Activated T-helper 17 cell treated with anti-CD3 and anti-CD28 coated beads, Interleukin-2, amount 50 U/mL, for 72 hours (primary cell): ENCODE measurements around the gene PIK3CB. TPM values are rescaled to one million over a fixed set of nuclear protein-coding genes. Genes with fewer than 3 reads are reported as not detected.
"Not testable (repeated sequence)": the region's sequence is repeated elsewhere in the genome, so short reads cannot be mapped to it uniquely, and the experiment has no call there.

Experiments used
- ATAC-seq: fragments of 150-1000 bp; cut with Tn5 transposase; replicated peaks from 2 replicates; pipeline ENCODE4 v1.10.0; 2021; ENCODE audit warnings: mild to moderate bottlenecking, moderate library complexity
- H3K27ac Mint-ChIP-seq: one replicate; pipeline ENCODE4 v1.8.0; 2022; ENCODE audit warnings: mixed read lengths
- H3K27me3 Mint-ChIP-seq: one replicate; pipeline ENCODE4 v1.8.0; 2022; ENCODE audit warnings: mixed read lengths
- H3K36me3 Mint-ChIP-seq: one replicate; pipeline ENCODE4 v1.8.0; 2022; ENCODE audit warnings: low read depth, mild to moderate bottlenecking, mixed read lengths
- H3K4me1 Mint-ChIP-seq: one replicate; pipeline ENCODE4 v1.8.0; 2022; ENCODE audit warnings: mixed read lengths
- H3K4me3 Mint-ChIP-seq: one replicate; pipeline ENCODE4 v1.8.0; 2022; ENCODE audit warnings: mild to moderate bottlenecking, mixed read lengths
- H3K9me3 Mint-ChIP-seq: one replicate; pipeline ENCODE4 v1.8.0; 2022; ENCODE audit warnings: mixed read lengths
- total RNA-seq, 2 donors: library from RNA; stranded (reverse); gene quantifications; one replicate each; pipeline ENCODE4 v1.2.3, GENCODE V29; 2022

The PIK3CB gene
- total RNA-seq, 2 donors from 2014 or later, result 17.2 to 20.3 TPM

GRCh38 chr3:138833899-138834595 lies 681 bp downstream of the PIK3CB start:
- Mint-ChIP-seq H3K9me3 (no peaks in the 10 kb centered on the region), H3K27ac (peak overlapping the region; percentile 95), H3K4me3 (peak overlapping the region; percentile 98), H3K36me3 (peaks cover 15% of the 10 kb centered on the region), H3K4me1 (peaks cover 22% of the 10 kb centered on the region), H3K27me3 (no peaks in the 10 kb centered on the region)
- ATAC-seq, result no peak

DNA sequence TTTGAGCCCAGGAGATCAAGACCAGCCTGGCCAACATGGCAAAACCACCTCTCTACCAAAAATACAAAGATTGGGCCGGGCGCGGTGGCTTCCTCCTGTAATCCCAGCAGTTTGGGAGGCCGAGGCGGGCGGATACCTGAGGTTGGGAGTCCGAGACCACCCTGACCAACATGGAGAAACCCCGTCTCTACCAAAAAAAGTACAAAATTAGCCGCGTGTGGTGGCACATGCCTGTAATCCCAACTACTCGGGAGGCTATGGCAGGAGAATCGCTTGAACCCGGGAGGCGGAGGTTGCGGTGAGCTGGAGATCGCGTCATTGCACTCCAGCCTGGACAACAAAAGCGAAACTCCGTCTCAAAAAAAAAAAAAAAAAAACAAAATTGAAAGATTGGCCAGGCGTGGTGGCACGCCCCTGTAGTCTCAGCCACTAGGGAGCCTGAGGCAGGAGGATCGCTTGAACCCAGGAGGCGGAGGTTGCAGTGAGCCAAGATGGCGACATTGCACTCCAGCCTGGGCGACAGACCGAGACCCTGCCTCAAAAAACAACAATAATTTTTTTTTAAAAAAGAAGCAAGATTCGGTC lies 2.2 kb downstream of the PIK3CB start:
- not testable (repeated sequence) for H3K9me3 Mint-ChIP-seq, H3K27me3 Mint-ChIP-seq, H3K27ac Mint-ChIP-seq, ATAC-seq
- H3K4me1 Mint-ChIP-seq, result peaks cover 22% of the 10 kb centered on the region
- H3K4me3 Mint-ChIP-seq, result peak overlapping the region; percentile 98
- peaks cover 15% of the 10 kb centered on the region for H3K36me3 Mint-ChIP-seq

- Mint-ChIP-seq H3K36me3 (peaks cover 17% of the 10 kb centered on the region), H3K27me3 (no peaks in the 10 kb centered on the region)
Observed at GRCh38 chr3:138829886-138830510, 4.7 kb downstream of the PIK3CB start.

DNA sequence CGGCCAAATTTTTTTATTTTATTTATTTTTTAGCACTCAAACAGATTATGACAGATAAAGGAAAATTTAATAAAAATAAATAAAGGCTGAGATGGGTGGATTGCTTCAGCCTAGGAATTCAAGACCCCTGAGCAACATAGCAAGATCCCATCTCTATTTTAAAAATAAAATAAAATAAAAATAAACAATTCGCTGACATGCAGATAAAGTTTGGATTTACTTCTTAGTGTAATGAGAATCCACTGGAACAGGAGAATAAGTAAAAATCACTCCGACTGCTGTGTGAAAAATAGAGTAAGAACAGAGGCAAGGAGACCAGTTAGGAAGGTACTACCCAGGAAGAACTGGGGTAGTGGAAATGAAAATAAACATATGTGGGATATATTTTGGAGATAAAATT lies 5.6 kb downstream of the PIK3CB start:
- Mint-ChIP-seq H3K4me3 (no peak overlapping the region), H3K4me1 (peaks cover 22% of the 10 kb centered on the region), H3K27ac (no peak overlapping the region), H3K9me3 (no peaks in the 10 kb centered on the region), H3K27me3 (no peaks in the 10 kb centered on the region), H3K36me3 (peaks cover 24% of the 10 kb centered on the region)
- ATAC-seq, result no peak

More at GRCh38 chr3:138829886-138830510, 4.7 kb downstream of the PIK3CB start:
- Mint-ChIP-seq H3K27ac (peak overlapping the region; percentile 37), H3K9me3 (no peaks in the 10 kb centered on the region), H3K4me1 (peaks cover 18% of the 10 kb centered on the region), H3K4me3 (no peak overlapping the region)
- ATAC-seq, result no peak

DNA sequence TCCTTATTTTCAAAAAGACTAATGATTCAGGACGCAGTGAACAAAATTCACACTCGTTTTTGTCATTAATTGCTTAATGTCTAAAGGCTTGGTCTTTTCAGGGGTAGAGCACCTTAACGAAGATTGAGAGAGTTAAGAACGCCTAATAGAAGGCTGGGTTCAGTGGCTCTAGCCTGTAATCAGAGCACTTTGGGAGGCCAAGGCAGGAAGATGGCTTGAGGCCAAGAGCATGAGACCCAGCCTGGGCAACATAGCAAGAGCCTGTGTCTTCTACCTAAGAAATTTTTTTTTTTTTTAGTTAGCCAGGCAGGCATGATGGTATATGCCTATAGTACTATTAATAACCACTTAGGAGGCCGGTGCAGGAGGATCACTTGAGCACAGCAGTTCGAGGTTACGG lies 7.5 kb downstream of the PIK3CB start:
- no peaks in the 10 kb centered on the region for H3K9me3 Mint-ChIP-seq
- no peak overlapping the region for H3K27ac Mint-ChIP-seq
- H3K4me3 Mint-ChIP-seq, result no peak overlapping the region
- H3K36me3 Mint-ChIP-seq, result peaks cover 16% of the 10 kb centered on the region
- H3K27me3 Mint-ChIP-seq, result no peaks in the 10 kb centered on the region
- peaks cover 13% of the 10 kb centered on the region for H3K4me1 Mint-ChIP-seq
- ATAC-seq, result no peak

- peaks cover 13% of the 10 kb centered on the region for H3K4me1 Mint-ChIP-seq
- peaks cover 16% of the 10 kb centered on the region for H3K36me3 Mint-ChIP-seq
- H3K4me3 Mint-ChIP-seq, result no peak overlapping the region
- no peak overlapping the region for H3K27ac Mint-ChIP-seq
- H3K27me3 Mint-ChIP-seq, result no peaks in the 10 kb centered on the region
- no peaks in the 10 kb centered on the region for H3K9me3 Mint-ChIP-seq
- ATAC-seq, result no peak
Observed at GRCh38 chr3:138825336-138825735, 9.4 kb downstream of the PIK3CB start.

- Mint-ChIP-seq H3K4me3 (no peak overlapping the region), H3K27ac (no peak overlapping the region), H3K27me3 (no peaks in the 10 kb centered on the region), H3K9me3 (no peaks in the 10 kb centered on the region), H3K36me3 (peaks cover 16% of the 10 kb centered on the region), H3K4me1 (peaks cover 9% of the 10 kb centered on the region)
- no peak for ATAC-seq
Observed at GRCh38 chr3:138824114-138824506, 10.6 kb downstream of the PIK3CB start.

DNA sequence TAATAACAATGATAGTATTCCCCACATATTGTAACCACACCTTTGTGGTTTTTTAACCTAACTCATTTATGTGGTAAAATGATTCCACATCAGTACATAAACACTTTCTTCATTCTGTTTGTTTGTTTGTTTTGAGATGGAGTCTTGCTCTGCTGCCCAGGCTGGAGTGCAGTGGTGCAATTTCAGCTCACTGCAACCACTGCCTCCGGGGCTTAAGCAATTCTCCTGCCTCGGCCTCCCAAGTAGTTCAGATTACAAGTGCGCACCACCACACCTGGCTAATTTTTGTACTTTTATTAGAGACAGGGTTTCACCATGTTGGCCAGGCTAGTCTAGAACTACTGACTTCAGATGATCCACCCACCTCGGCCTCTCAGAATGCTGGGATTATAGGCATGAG lies 14.3 kb downstream of the PIK3CB start:
- H3K4me3 Mint-ChIP-seq, H3K9me3 Mint-ChIP-seq, ATAC-seq, H3K27me3 Mint-ChIP-seq, H3K36me3 Mint-ChIP-seq: not testable (repeated sequence)
- peaks cover 17% of the 10 kb centered on the region for H3K4me1 Mint-ChIP-seq
- peak overlapping the region; percentile 1 for H3K27ac Mint-ChIP-seq

- no peak for ATAC-seq
- Mint-ChIP-seq H3K9me3 (no peaks in the 10 kb centered on the region), H3K4me3 (no peak overlapping the region), H3K27me3 (no peaks in the 10 kb centered on the region), H3K27ac (peak overlapping the region; percentile 23), H3K4me1 (peaks cover 17% of the 10 kb centered on the region), H3K36me3 (no peaks in the 10 kb centered on the region)
Observed at GRCh38 chr3:138818185-138818860, 16.4 kb downstream of the PIK3CB start.

DNA sequence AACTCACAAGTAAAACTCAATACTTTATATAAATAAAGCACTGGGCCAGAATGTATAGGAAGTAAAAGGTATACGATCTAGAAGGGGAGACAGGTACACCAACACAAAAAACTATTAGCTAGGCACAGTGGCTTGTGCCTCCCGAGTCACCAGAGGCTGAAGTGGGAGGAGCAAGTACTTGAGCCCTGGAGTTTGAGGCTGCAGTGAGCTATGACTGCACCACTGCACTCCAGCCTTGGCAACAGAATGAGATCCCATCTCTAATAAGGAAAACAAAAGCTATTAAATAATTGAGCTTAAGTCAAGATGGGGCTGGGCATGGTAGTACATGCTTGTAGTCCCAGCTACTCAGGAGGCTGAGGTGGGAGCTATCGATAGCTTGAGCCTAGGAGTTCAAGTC lies 17.0 kb downstream of the PIK3CB start:
- H3K27me3 Mint-ChIP-seq, result no peaks in the 10 kb centered on the region
- H3K9me3 Mint-ChIP-seq, result no peaks in the 10 kb centered on the region
- H3K36me3 Mint-ChIP-seq, result no peaks in the 10 kb centered on the region
- H3K27ac Mint-ChIP-seq, result no peak overlapping the region
- peaks cover 17% of the 10 kb centered on the region for H3K4me1 Mint-ChIP-seq
- ATAC-seq, result no peak
- H3K4me3 Mint-ChIP-seq, result no peak overlapping the region

DNA sequence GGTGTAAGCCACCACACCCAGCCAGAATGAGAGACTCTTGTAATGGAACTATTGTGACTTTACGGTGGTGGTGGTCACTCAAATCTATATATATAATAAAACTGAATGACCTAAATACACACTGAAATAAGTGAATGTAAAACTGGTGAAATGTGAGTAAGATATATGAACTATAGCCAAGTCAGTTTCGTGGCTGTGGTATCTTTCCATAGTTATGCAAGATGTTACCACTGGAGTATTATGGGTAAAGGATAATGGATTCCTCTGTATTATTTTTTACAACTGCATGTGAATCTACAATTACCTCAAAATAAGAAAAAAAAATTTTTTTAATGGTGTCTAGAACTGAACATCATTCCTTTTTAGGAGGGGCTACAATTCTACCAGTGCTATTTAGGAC lies 21.9 kb downstream of the PIK3CB start:
- Mint-ChIP-seq H3K4me1 (peaks cover 13% of the 10 kb centered on the region), H3K27ac (no peak overlapping the region), H3K4me3 (no peak overlapping the region), H3K36me3 (no peaks in the 10 kb centered on the region), H3K27me3 (no peaks in the 10 kb centered on the region), H3K9me3 (no peaks in the 10 kb centered on the region)
- no peak for ATAC-seq

DNA sequence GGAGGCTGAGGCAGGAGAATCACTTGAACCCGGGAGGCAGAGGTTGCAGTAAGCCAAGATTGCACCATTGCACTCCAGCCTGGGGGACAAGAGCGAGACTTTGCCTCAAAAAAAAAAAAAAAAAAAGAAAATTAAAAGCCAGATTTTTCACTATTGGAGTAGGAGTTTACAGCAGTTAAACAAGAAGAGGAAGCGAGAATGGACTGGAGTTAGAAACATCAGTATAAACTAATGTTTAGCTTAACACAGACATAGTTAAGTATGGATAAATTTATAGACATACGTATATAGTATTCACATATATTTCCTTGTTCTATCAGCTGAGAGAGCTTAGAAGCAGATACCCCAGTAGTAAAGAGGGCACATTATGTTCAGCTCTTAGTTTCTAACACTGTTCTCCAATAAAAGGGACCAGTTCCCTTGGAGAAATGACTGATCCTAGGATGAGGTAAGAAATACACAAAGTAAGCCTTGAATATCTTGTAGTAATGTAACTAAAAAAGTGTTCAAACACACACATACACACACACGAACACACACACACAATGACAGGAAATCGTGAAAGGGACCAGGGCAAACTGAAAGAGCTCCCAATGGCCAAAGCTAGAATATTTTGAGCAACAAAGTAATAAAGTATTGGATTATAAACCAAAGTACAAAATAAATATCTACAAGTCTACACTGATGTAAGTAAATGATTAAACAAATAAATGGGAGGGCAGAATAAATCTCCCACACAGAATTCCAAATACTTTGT lies 25.1 kb downstream of the PIK3CB start:
- ATAC-seq, result no peak
- Mint-ChIP-seq H3K9me3 (no peaks in the 10 kb centered on the region), H3K4me1 (peaks cover 6% of the 10 kb centered on the region), H3K27ac (no peak overlapping the region), H3K27me3 (no peaks in the 10 kb centered on the region), H3K36me3 (no peaks in the 10 kb centered on the region), H3K4me3 (no peak overlapping the region)

DNA sequence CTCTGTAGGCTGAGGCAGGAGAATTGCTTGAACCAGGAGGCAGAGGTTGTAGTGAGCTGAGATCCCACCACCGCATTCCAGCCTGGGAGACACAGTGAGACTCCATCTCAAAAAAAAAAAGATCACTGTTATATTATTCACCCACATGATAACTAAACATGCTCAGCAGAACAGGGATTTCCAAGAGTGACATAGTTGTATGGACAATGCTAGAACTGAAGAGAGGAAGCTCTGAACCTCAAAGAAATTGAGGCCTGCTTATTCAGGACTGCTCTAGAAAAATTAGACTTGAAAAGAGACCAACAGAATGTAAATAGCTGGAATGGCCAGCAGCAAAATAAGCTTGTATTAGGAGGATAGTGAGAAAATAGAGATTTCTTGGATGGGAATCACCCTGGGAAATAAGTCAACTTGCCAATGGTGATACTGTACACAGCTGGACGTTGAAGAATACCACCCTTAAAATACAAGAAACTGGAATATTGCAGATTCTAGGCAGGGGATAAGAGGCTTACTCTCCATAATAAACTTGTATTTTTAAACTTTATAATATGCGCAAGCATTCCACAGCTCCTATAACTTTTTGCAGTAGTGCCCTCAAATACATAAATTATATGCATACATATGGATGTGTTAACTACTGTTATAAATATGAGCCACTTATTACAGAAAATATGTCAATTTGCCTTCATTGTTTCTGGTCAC lies 28.2 kb downstream of the PIK3CB start:
- ATAC-seq, result no peak
- Mint-ChIP-seq H3K36me3 (no peaks in the 10 kb centered on the region), H3K27me3 (no peaks in the 10 kb centered on the region), H3K9me3 (no peaks in the 10 kb centered on the region), H3K4me3 (no peak overlapping the region), H3K4me1 (peaks cover 14% of the 10 kb centered on the region), H3K27ac (peak overlapping the region; percentile 48)
